ENCODE measurements around the gene PPP2R3B.

The PPP2R3B gene

GRCh38 chrX:370244-370962 lies 16.3 kb downstream of the PPP2R3B start:
- no peak for DNase-seq

- no peak for DNase-seq
These were observed 17.1 kb downstream of the PPP2R3B start for GRCh38 chrX:369563-370101.

- no peak for DNase-seq
These were observed 17.7 kb downstream of the PPP2R3B start for GRCh38 chrX:368811-369562.

DNA sequence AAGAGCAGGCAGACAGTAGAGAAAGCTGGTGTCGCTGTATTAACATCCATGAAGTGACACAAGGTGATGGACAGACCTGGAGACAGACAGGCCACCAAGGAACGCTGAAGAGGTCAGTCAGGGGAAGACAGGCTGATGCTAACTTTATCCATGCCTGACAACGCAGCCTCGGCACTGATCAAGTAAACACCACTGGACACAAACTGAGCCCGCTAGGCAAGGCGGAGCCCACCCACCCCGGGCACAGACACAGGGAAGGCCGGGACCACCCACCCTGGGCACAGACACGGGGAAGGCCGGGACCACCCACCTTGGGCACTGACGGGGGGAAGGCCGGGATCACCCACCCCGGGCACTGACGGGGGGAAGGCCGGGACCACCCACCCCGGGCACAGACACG lies 18.8 kb downstream of the PPP2R3B start:
- no peak for DNase-seq

- no peak for DNase-seq
These were observed 19.4 kb downstream of the PPP2R3B start for GRCh38 chrX:367349-367748.

DNA sequence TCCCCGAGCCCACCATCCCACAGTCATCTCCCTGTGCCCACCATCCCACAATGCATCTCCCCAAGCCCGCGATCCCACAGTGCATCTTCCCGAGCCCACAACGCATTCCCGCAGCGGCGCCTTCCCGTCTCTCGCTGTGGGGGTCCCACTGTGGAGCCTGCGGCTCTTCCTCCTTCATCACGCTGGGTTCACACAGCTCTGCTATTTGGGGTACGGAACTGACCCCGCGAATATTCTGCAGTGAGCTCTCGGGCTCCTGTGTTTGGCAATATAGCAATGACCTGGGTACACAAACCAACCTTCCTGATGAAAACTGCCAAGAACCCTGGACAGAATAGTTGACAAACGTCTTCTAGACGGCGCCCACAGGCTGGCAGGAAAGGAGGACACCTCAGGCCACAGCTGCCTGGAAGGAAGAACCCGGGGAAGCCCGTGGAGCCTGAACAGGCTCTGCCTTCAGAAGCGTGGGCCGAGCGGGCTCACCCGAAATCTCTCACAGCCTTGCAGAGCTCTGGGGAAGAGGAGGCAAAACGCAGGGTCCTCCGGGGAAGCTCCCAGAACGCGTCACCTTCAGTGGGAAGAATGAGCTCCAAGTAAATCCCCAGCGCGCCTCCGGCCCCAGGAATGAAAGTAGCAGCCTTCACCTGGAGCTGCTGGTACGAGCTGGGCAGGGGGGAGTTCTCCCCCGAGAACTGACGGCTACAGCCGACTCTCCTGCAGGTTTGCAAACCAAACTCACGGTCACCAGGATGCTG lies 22.9 kb downstream of the PPP2R3B start:
- no peak for DNase-seq

- DNase-seq: no peak
These were observed 23.6 kb downstream of the PPP2R3B start for GRCh38 chrX:362937-363620.

GRCh38 chrX:362351-362750 lies 24.4 kb downstream of the PPP2R3B start:
- DNase-seq: no peak

- DNase-seq: no peak
These were observed 25.2 kb downstream of the PPP2R3B start for GRCh38 chrX:361231-362145.

- DNase-seq: no peak
These were observed 26.1 kb downstream of the PPP2R3B start for GRCh38 chrX:360496-361150.

DNA sequence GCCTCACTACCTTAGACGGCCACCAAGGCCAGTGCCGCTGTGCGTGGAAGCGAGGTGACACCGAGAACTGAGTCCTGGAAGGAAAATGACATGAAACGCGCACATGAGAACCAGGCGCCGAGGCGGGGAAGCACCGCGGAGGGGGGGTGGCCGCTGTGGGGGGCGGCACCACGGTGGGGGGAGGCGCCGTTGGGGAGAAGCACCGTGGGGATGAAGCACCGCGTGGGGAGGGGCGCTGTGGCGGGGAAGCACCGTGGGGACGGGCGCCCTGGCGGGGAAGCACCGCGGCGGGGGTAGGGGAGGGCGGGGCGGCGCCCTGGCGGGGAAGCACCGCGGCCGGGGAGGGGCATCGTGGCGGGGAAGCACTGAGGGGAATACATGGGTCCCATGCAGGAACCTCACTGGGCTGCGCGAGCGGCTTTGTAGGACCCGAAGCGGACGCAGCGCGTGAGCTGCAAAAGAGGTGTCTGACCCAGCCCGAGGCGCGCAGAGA lies 28.0 kb downstream of the PPP2R3B start:
- no peak for DNase-seq

DNA sequence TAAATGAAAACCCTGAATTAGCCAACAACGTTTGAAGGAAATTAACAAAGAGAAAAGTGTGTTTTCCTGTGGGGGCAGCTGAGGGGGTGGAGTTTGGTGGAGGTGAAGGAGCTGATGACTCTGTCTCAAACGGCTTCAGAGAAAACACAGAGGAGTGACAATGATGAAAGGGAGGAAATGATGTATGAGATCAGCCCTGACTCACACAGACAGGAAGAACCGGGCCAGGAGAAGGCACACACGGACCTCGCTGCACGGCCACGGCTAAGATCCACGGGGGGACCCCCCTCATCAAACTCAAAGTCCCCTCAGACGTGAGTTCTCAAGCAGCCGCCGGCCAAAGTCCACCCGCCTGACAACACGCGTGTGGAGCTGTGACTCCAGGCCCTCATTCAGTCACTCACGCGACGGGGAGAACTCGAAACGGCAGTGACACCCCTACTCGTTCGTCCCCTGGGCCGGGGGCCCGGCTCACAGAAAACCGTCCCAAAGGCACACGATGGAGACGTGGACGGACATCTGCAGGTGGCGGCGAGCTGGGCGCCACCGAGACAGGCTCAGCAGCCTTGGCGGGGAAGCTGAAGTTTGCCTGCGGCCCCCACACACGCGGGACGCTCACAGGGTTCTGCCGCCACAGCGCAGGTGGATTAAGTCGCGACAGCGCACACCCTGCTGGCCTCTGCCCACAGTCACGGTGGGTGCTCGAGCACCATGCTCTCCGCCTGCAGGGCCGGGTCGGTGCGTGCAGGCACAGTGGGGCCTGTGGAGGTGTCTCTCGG lies 28.8 kb downstream of the PPP2R3B start:
- DNase-seq: peak in 2 of 5 donors; percentile 28 to 82

DNA sequence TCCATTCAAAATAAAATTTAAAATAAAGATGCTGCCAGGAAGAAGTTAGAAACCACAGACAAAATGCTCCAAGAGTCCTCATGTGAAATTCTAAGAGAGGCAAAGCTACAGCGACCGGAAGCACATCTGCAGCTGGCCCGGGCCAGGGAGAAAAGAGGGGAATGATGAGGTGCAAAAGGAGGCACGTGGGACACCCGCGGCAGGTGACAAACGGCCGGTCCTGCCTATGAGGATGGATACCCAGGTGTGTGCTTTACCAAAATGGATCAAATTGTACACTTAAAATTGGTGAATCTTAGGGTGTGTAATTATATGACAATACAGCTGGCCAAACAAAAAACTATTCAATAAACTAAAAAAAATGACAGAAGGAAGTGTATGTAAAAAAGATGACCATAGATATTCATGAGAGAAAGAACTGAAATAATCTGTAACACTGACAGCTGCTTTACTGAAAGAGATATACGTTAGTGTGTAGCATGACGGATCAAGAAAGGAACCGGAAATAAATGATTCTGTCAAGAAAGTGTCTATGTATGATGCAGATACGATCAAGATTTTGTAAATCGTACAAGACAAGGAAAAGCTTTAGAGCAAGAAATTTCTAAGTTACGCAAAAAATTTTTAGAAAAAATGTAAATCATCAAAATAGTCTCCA lies 29.5 kb downstream of the PPP2R3B start:
- no peak for DNase-seq

DNA sequence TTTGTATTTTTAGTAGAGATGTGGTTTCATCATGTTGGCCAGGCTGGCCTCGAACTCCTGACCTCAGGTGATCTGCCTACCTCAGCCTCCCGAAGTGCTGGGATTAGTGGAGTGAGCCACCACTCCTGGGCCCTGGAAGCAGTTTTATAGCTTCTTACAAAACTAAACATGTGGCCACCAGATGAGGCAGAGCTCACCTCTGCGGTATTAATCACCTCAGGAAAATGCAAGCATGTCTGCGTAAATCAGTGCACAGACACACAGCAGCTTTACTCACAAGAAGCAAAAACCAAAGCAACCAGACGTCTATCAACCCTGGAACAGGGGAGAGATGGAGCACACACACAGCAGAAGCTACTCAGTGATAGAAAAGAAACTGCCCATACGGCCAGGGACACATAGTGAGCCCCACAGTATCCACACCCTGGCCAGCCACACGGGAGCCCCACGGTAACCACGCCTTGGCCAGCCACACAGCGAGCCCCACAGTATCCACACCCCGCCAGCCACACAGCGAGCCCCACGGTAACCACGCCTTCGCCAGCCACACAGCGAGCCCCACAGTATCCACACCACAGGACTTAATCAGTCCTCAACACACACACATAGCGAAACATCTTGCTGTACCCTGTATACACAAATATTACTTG lies 30.2 kb downstream of the PPP2R3B start:
- DNase-seq: no peak

GRCh38 chrX:355329-356050 lies 31.2 kb downstream of the PPP2R3B start:
- no peak for DNase-seq

- DNase-seq: no peak
These were observed 32.9 kb downstream of the PPP2R3B start for GRCh38 chrX:353566-354535.
